DOHH2 (cell line): ENCODE results near the gene KRTAP12-3.

ENCODE experiments used
- CTCF ChIP-seq: fragments of 200-600 bp; sonication (generic); IDR thresholded peaks from one replicate; pipeline ENCODE4 v1.5.1; 2014; ENCODE audit warnings: antibody characterized with exemption, mild to moderate bottlenecking, low read depth, low read length; ENCODE audit not compliant: poor library complexity, severe bottlenecking
- EZH2phosphoT487 ChIP-seq: fragments of 200-600 bp; sonication (generic); IDR thresholded peaks from 2 replicates; pipeline ENCODE4 v1.6.1; 2017; ENCODE audit warnings: borderline replicate concordance, mild to moderate bottlenecking, antibody characterized with exemption, low read length, moderate library complexity, mixed read lengths

DNA sequence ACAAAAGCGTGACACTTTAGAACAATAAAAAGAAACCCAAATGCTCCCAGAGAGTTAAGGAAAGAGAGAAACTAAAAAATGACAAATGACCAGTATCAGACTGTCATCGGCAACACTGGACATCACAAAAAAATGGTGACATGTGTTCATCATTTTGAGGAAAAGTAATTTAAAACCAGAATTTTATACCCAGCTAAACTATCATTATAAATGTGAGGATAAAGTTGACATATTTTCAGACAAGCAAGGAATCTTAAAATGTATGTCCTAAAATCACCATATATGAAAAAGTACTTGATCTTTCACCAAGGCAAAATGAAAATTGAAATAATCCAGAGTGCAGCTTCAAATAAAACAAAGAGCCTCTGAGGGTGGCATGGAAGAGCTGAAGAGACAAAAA, 12.9 kb upstream of the KRTAP12-3 start:
- TF ChIP-seq CTCF (no peak), EZH2phosphoT487 (no peak)
